Keratinocyte (primary cell): ENCODE results near the gene RBMS3. TPM values are rescaled to one million over a fixed set of nuclear protein-coding genes. Genes with fewer than 3 reads are reported as not detected.

Source experiments
- DNase-seq: peaks from one replicate; pipeline ENCODE4 v3.0.0-alpha.2; 2011; ENCODE audit warnings: low read depth, missing footprints, low spot score
- FAIRE-seq: peaks from 2 replicates; lab custom pipeline; 2011; peaks lifted over from hg19 to GRCh38; lab: Jason Lieb, UNC
- H2AFZ ChIP-seq: 2 replicates; pipeline ENCODE4 v1.6.0; 2012; ENCODE audit warnings: low read length, control low read depth, inconsistent platforms; ENCODE audit not compliant: control insufficient read depth
- H3K27ac ChIP-seq: 2 replicates; pipeline ENCODE4 v1.5.1; 2011; ENCODE audit warnings: low read length; ENCODE audit not compliant: control insufficient read depth, insufficient read depth
- H3K27me3 ChIP-seq: 3 replicates; pipeline ENCODE4 v1.6.0; 2011; ENCODE audit warnings: low read length; ENCODE audit not compliant: control insufficient read depth, insufficient read depth; ENCODE audit errors: extremely low read depth
- H3K36me3 ChIP-seq, 2 experiments: 2 replicates in 1 of 2; 3 replicates in 1 of 2; pipeline ENCODE4 v1.5.1; 2011; ENCODE audit warnings: low read length in 2 of 2, mild to moderate bottlenecking in 1 of 2; ENCODE audit not compliant: control insufficient read depth in 2 of 2, insufficient read depth in 2 of 2; ENCODE audit errors: extremely low read depth in 1 of 2
- H3K4me1 ChIP-seq: 3 replicates; pipeline ENCODE4 v1.5.1; 2011; ENCODE audit warnings: low read length; ENCODE audit not compliant: control insufficient read depth, insufficient read depth; ENCODE audit errors: extremely low read depth
- H3K4me2 ChIP-seq: 3 replicates; pipeline ENCODE4 v1.6.0; 2011; ENCODE audit warnings: low read depth, low read length; ENCODE audit not compliant: control insufficient read depth, insufficient read depth; ENCODE audit errors: extremely low read depth
- H3K4me3 ChIP-seq, 3 experiments: fragments of 200-600 bp in 1 of 3; sonication (generic) in 1 of 3; 2 replicates in 2 of 3; 3 replicates in 1 of 3; pipeline ENCODE4 v1.5.1; 2011 to 2016; ENCODE audit warnings: low read length in 3 of 3, mild to moderate bottlenecking in 3 of 3, control low read depth in 2 of 3, inconsistent platforms in 1 of 3, low read depth in 1 of 3, mixed read lengths in 1 of 3, mixed run types in 1 of 3, moderate library complexity in 1 of 3; ENCODE audit not compliant: control insufficient read depth in 2 of 3, insufficient read depth in 2 of 3; ENCODE audit errors: extremely low read depth in 1 of 3
- H3K79me2 ChIP-seq: 2 replicates; pipeline ENCODE4 v1.6.0; 2012; ENCODE audit warnings: low read length; ENCODE audit not compliant: control insufficient read depth, insufficient read depth
- H3K9ac ChIP-seq: 3 replicates; pipeline ENCODE4 v1.6.0; 2011; ENCODE audit warnings: low read length; ENCODE audit not compliant: control insufficient read depth, insufficient read depth; ENCODE audit errors: extremely low read depth
- H3K9me1 ChIP-seq: 3 replicates; pipeline ENCODE4 v1.6.0; 2011; ENCODE audit warnings: low read length; ENCODE audit not compliant: control insufficient read depth, insufficient read depth; ENCODE audit errors: extremely low read depth
- H3K9me3 ChIP-seq: 2 replicates; pipeline ENCODE4 v1.5.1; 2012; ENCODE audit warnings: low read depth, low read length; ENCODE audit not compliant: control insufficient read depth
- H4K20me1 ChIP-seq: 3 replicates; pipeline ENCODE4 v1.6.0; 2011; ENCODE audit warnings: low read length; ENCODE audit not compliant: control insufficient read depth, insufficient read depth; ENCODE audit errors: extremely low read depth
- CTCF ChIP-seq, 3 experiments: IDR thresholded peaks in 1 of 3; conservative IDR thresholded peaks in 1 of 3; optimal IDR thresholded peaks in 1 of 3; 2 replicates in 2 of 3; 3 replicates in 1 of 3; pipeline versions ENCODE3 to v1.5.1; 2011; ENCODE audit warnings: low read length in 3 of 3, mild to moderate bottlenecking in 3 of 3, moderate library complexity in 2 of 3, control low read depth in 1 of 3, inconsistent platforms in 1 of 3; ENCODE audit not compliant: insufficient read depth in 2 of 3; ENCODE audit errors: extremely low read depth in 1 of 3
- EZH2 ChIP-seq: IDR thresholded peaks from one replicate; pipeline ENCODE4 v1.6.1; 2012; ENCODE audit warnings: inconsistent platforms, mild to moderate bottlenecking, low read length, moderate library complexity
- dilution Hi-C: fragments of 300-500 bp; cut with MboI; formaldehyde crosslinking; loops from one replicate; pipeline ENCODE4 v1.7.0; 2020; ENCODE audit warnings: low sequenced_read_pairs; ENCODE audit not compliant: extremely low pct_ligation_motif_present
- polyA plus RNA-seq, 5 experiments: library from polyadenylated mRNA; depleted of rRNA in 3 of 5; stranded (reverse) in 3 of 5; stranded (forward) in 1 of 5; unstranded in 1 of 5; fragments of >200 nt; gene quantifications; 1 replicate in 1 of 5; 2 replicates in 3 of 5; 3 replicates in 1 of 5; pipeline versions ENCODE4 v1.2.1 to v1.2.3, GENCODE V29; 2011 to 2012; ENCODE audit warnings: missing spikeins in 2 of 5, low read depth in 1 of 5, low replicate concordance in 1 of 5

RBMS3 gene
- polyA plus RNA-seq, 1 donor (not counting 4 experiments of a cell fraction or from before 2014, with no cell fraction given), result 2.3 TPM

- FAIRE-seq (no peak), DNase-seq (no peak)
- no peaks in the 10 kb centered on the region for H3K36me3 ChIP-seq
- H3K9me3 ChIP-seq, result no peaks in the 10 kb centered on the region
- H3K4me1 ChIP-seq, result no peaks in the 10 kb centered on the region
- dilution Hi-C loops, result no loop called here
- no peaks in the 10 kb centered on the region for H3K27me3 ChIP-seq
- no peak overlapping the region for H3K9ac ChIP-seq
- TF ChIP-seq CTCF (optimal IDR thresholded peaks at IDR 0.05 in 1 of 3, IDR thresholded peaks at IDR 0.05 in 1 of 3, conservative IDR thresholded peaks at IDR 0.05 in 1 of 3; ENCODE audit: extremely low read depth in 1 of 3, insufficient read depth in 2 of 3, low read length in 3 of 3) (no peak), EZH2 (no peak)
- no peak overlapping the region for H3K27ac ChIP-seq
- H3K4me3 ChIP-seq, result no peak overlapping the region
- no peaks in the 10 kb centered on the region for H3K9me1 ChIP-seq
- no peak overlapping the region for H2AFZ ChIP-seq
- no peaks in the 10 kb centered on the region for H3K79me2 ChIP-seq
- no peaks in the 10 kb centered on the region for H4K20me1 ChIP-seq
- no peak overlapping the region for H3K4me2 ChIP-seq
Measured at GRCh38 chr3:29263476-29263875, 17.4 kb upstream of the RBMS3 start.

- H3K9me1 ChIP-seq, result no peaks in the 10 kb centered on the region
- H3K4me1 ChIP-seq, result no peaks in the 10 kb centered on the region
- H3K27ac ChIP-seq, result no peak overlapping the region
- H3K36me3 ChIP-seq, result no peaks in the 10 kb centered on the region
- H4K20me1 ChIP-seq, result no peaks in the 10 kb centered on the region
- H3K9me3 ChIP-seq, result no peaks in the 10 kb centered on the region
- H3K9ac ChIP-seq, result no peak overlapping the region
- dilution Hi-C loops, result no loop called here
- no peaks in the 10 kb centered on the region for H3K79me2 ChIP-seq
- no peak overlapping the region for H3K4me3 ChIP-seq
- DNase-seq (no peak), FAIRE-seq (no peak)
- H3K4me2 ChIP-seq, result no peak overlapping the region
- H3K27me3 ChIP-seq, result no peaks in the 10 kb centered on the region
- H2AFZ ChIP-seq, result no peak overlapping the region
- no peak for TF ChIP-seq EZH2
- no peak for TF ChIP-seq CTCF (optimal IDR thresholded peaks at IDR 0.05 in 1 of 3, IDR thresholded peaks at IDR 0.05 in 1 of 3, conservative IDR thresholded peaks at IDR 0.05 in 1 of 3; ENCODE audit: extremely low read depth in 1 of 3, insufficient read depth in 2 of 3, low read length in 3 of 3)
Measured at GRCh38 chr3:29265509-29266072, 15.3 kb upstream of the RBMS3 start.
